Suppressor macrophage treated with lipopolysaccharide for 4 hours (primary cell): ENCODE results near the gene DNAH7.
"Not testable (repeated sequence)": the region's sequence is repeated elsewhere in the genome, so short reads cannot be mapped to it uniquely, and the experiment has no call there.

ENCODE experiments used
- DNase-seq: peaks from one replicate; pipeline ENCODE4 v3.0.0-alpha.2; 2020

Gene DNAH7

DNA sequence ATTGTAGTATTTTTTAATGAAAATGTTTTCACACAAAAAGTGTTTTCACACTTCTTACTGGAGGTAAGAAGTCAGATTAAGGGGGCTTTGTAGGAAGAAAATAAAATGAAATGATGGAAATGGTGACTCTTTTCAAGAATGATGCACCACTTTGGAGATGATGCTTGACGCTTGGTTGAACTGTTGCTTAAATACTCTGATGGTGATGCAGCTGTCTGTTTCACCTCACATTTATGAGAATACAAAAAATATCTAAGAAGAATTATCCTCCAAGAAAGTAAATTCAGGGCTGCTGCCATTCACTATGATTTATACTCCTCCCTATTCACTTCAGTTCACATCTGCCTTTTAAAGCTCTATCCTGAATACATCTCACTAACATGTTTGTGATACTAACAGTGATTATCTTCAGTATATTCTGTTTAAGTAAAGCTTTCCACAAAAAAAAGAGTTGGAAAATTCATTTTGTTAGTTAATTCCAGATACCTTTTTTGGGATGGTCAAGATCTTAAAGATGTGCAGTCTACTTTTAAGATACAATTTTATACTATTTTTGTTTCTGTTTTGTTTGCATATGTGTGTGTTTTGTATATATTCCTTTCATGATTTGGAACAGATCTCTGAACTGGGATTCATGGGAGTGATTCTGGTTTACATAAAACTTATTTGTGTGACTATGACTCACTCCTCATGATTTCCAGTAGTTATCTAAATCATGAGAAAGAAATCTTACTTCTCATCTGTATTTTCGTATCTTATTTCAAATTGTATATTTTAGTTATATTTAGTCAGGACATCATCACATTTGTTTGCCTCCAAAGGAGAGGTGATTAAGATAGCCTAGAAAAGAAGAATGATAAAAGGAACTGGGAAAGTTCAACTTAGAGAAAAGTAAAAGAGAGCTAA is 358.5 kb downstream of the DNAH7 start:
- DNase-seq: no peak

GRCh38 chr2:195706161-195706900 is 362.3 kb downstream of the DNAH7 start:
- DNase-seq: no peak

- no peak for DNase-seq
Measured at GRCh38 chr2:195700480-195700879, 368.2 kb downstream of the DNAH7 start.

DNA sequence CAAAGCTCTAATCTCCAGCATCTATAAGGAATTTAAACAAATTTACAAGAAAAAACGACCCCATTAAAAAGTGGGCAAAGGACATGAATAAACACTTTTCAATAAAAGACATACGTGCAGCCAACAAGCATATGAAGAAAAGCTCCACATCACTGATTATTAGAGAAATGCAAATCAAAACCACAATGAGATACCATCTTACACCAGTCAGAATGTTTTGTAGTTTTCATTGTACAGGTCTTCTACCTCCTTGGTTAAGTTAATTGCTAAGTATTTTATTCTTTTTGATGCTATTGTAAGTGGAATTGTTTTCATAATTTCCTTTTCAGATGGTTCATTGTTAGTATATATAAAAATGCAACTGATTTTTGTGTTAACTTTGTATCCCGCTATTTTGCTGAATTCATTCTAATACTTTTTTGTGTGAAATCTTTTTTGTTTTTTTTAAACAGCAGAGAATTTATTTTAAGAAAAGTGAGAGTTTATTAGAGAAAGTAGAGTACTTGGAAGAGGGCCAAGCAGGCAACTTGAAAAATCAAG is 370.9 kb downstream of the DNAH7 start:
- DNase-seq: no peak

DNA sequence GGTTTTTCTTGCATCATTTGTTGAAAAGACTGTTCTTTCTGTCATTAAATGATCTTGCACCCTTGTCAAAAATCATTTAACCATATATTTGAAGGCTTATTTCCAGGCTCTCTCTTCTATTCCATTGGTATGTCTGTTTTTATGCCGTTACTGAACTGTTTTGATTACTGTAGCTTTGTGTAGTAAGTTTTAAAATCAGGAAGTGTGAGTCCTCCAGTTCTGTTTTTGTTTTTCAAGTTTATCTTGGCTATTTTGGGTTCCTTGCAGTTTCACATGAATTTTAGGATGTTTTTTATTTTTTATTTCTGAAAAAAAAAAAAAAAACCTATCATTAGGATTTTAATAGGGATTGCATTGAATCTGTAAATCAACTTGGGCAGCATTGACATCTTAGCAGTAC is 372.6 kb downstream of the DNAH7 start:
- no peak for DNase-seq

- no peak for DNase-seq
Measured at GRCh38 chr2:195695002-195695631, 373.5 kb downstream of the DNAH7 start.

- no peak for DNase-seq
Measured at GRCh38 chr2:195694553-195694952, 374.1 kb downstream of the DNAH7 start.

GRCh38 chr2:195692531-195692930 is 376.1 kb downstream of the DNAH7 start:
- DNase-seq: not testable (repeated sequence)
